Right lobe of liver (tissue), 4 donors: Measurements from ENCODE around the gene MLLT1.

ENCODE experiments used
- CTCF ChIP-seq, 4 donors: fragments of 200-600 bp in 3 of 4; fragments of 450-650 bp in 1 of 4; IDR thresholded peaks; one replicate each; pipeline versions ENCODE4 v1.5.1 to v1.8.0; 2016 to 2022; ENCODE audit warnings: antibody characterized with exemption in 4 of 4, mild to moderate bottlenecking in 2 of 4
- POLR2A ChIP-seq: fragments of 450-650 bp; IDR thresholded peaks from one replicate; pipeline ENCODE4 v1.6.1; 2017; ENCODE audit warnings: antibody characterized with exemption, mild to moderate bottlenecking
- donor health status: DM: no; HTN: no; CAD: no.
- donor health status: DM: no; HTN: no; CAD: no.
- donor health status: DM: no; HTN: yes; CAD: no.

- no peak for TF ChIP-seq CTCF (IDR thresholded peaks at IDR 0.05)
- TF ChIP-seq POLR2A: no peak
Observed at GRCh38 chr19:6325614-6326013, 45.8 kb upstream of the MLLT1 start.
